ENCODE results near the gene BUD31. TPM values are rescaled to one million over a fixed set of nuclear protein-coding genes. Genes with fewer than 3 reads are reported as not detected.

The BUD31 gene
- total and polyA plus RNA-seq, 2 of the 8 experiments (the other 6 are each of a cell fraction or from before 2014, with no cell fraction given): 46.7 to 114 TPM

GRCh38 chr7:99456288-99456687 lies 47.5 kb downstream of the BUD31 start (continued):
- TF ChIP-seq CHD1 (IDR thresholded peaks at IDR 0.05; ENCODE audit: low read depth, low read length): no peak
- no peak for TF ChIP-seq SP4 (IDR thresholded peaks at IDR 0.05; ENCODE audit: low read length)
- TF ChIP-seq USF2 (IDR thresholded peaks at IDR 0.05; ENCODE audit: low read length): no peak
- no peak for TF ChIP-seq MAFK (IDR thresholded peaks at IDR 0.05; ENCODE audit: low read depth, low read length)
- no peak for TF ChIP-seq TBP (IDR thresholded peaks at IDR 0.05; ENCODE audit: low read depth, low read length)
- TF ChIP-seq NANOG (IDR thresholded peaks at IDR 0.05; ENCODE audit: insufficient read depth, low read depth, low read length, poor library complexity, severe bottlenecking): no peak
- no peak for TF ChIP-seq RXRA (IDR thresholded peaks at IDR 0.05; ENCODE audit: insufficient read depth, low read depth, low read length)
- no peak for TF ChIP-seq ATF3 (IDR thresholded peaks at IDR 0.05; ENCODE audit: insufficient read depth, low read depth, low read length)
- no peak for TF ChIP-seq CHD7 (IDR thresholded peaks at IDR 0.05; ENCODE audit: insufficient replicate concordance, low read length)
